Psoas muscle (tissue), 8 donors: ENCODE data around the gene CBFA2T3. TPM values are rescaled to one million over a fixed set of nuclear protein-coding genes. Genes with fewer than 3 reads are reported as not detected.

ENCODE experiments used
- ATAC-seq, 4 donors: fragments of 200-7000 bp; cut with Tn5 transposase; one replicate each; pipeline ENCODE4 v1.9.1; 2020; ENCODE audit warnings: moderate library complexity in 3 of 4, mild to moderate bottlenecking in 2 of 4
- DNase-seq, 2 donors: peaks; one replicate each; pipeline ENCODE4 v3.0.0-alpha.2; 2020
- H3K27ac ChIP-seq: fragments of 200-600 bp; one replicate; pipeline ENCODE4 v1.8.0; 2022
- H3K27me3 ChIP-seq, 3 donors: fragments of 200-600 bp in 1 of 3; one replicate each; pipeline versions ENCODE4 v1.6.1 to v1.8.0; 2013 to 2022; ENCODE audit warnings: low read length in 2 of 3, mild to moderate bottlenecking in 2 of 3, moderate library complexity in 1 of 3; ENCODE audit not compliant: insufficient read depth in 3 of 3
- H3K36me3 ChIP-seq, 2 donors: fragments of 200-600 bp in 1 of 2; one replicate each; pipeline versions ENCODE4 v1.6.1 to v1.8.0; 2013 to 2022; ENCODE audit warnings: low read depth in 1 of 2, mild to moderate bottlenecking in 1 of 2, moderate library complexity in 1 of 2; ENCODE audit not compliant: insufficient read depth in 1 of 2
- H3K4me1 ChIP-seq: fragments of 200-600 bp; one replicate; pipeline ENCODE4 v1.8.0; 2022
- H3K4me3 ChIP-seq: fragments of 200-600 bp; one replicate; pipeline ENCODE4 v1.8.0; 2022; ENCODE audit warnings: mild to moderate bottlenecking
- H3K9me3 ChIP-seq: fragments of 200-600 bp; one replicate; pipeline ENCODE4 v1.8.0; 2022
- CTCF ChIP-seq: fragments of 200-600 bp; IDR thresholded peaks from one replicate; pipeline ENCODE4 v1.8.0; 2022; ENCODE audit warnings: antibody characterized with exemption
- WGBS, 3 donors: extraction: QIAGEN DNeasy Blood & Tissue Kit; methylation state at CpG; one replicate each; pipeline versions ENCODE4 v1.1.6 to v1.1.7; 2013; 5-methylcytosine and 5-hydroxymethylcytosine counted together
- intact Hi-C, 2 donors: fragments of 100-400 bp; cut with DNase I; formaldehyde crosslinking; loops; one replicate each; pipeline versions ENCODE4 v1.11.0 to v1.14.2; 2022
- polyA plus RNA-seq, 3 donors: library from polyadenylated mRNA; stranded (reverse); fragments of 200-250 nt; gene quantifications; one replicate each; pipeline ENCODE4 v1.2.3, GENCODE V29; 2013
- total RNA-seq, 4 donors: library from RNA; stranded (reverse); fragmentation: NEBNext Ultra II Directional in 2 of 4; extraction: Animal tissue kit (Norgen Biotek cat#: 25700) in 2 of 4; gene quantifications; one replicate each; pipeline versions ENCODE4 v1.2.1 to v1.2.4, GENCODE V29; 2021 to 2023
- donor health status: healthy with polysubstance abuse.
- donor health status: DM: no; HTN: no; CAD: no; lungs with moderate emphysema.
- donor health status: Bipolar disorder and iron deficiency.
- donor health status: healthy.
- donor health status: DM: yes; HTN: yes; CAD: no.
- donor health status: DM: no; HTN: no; CAD: no.
- donor health status: DM: no; HTN: no; CAD: no.
- donor health status: DM: yes; HTN: yes; CAD: no.

The CBFA2T3 gene
- total and polyA plus RNA-seq, 7 donors, result 2.6 to 15.0 (median 6.0) TPM

GRCh38 chr16:88939245-88939971 lies 37.6 kb downstream of the CBFA2T3 start:
- DNase-seq (peak in 1 of 2 donors; percentile 26), ATAC-seq (peak in 2 of 4 donors; percentile 26 to 28)
- Histone ChIP-seq H3K9me3 (no peaks in the 10 kb centered on the region), H3K36me3 (no peaks in the 10 kb centered on the region), H3K4me3 (peak overlapping the region; percentile 71), H3K27ac (peak overlapping the region; percentile 58), H3K27me3 (peaks cover 0 to 39% (median 5%) of the 10 kb centered on the region in 3 donors), H3K4me1 (peaks cover 10% of the 10 kb centered on the region)
- WGBS, 3 donors, result 22 to 39% (median 24%) methylated on average over 34 of the region's 34 CpGs
- no peak for TF ChIP-seq CTCF
- intact Hi-C loops, result no loop called here

GRCh38 chr16:88938777-88939244 lies 38.2 kb downstream of the CBFA2T3 start:
- peak overlapping the region; percentile 71 for H3K4me3 ChIP-seq
- no peak for TF ChIP-seq CTCF
- H3K4me1 ChIP-seq, result peaks cover 10% of the 10 kb centered on the region
- WGBS, 3 donors, result 38 to 56% (median 41%) methylated on average over 15 of the region's 15 CpGs
- no peaks in the 10 kb centered on the region for H3K9me3 ChIP-seq
- peak overlapping the region; percentile 58 for H3K27ac ChIP-seq
- DNase-seq (peak in 1 of 2 donors; percentile 14), ATAC-seq (no peak)
- peaks cover 0 to 39% (median 5%) of the 10 kb centered on the region in 3 donors for H3K27me3 ChIP-seq
- intact Hi-C loops, result no loop called here
- no peaks in the 10 kb centered on the region for H3K36me3 ChIP-seq

GRCh38 chr16:88938119-88938776 lies 38.8 kb downstream of the CBFA2T3 start:
- H3K36me3 ChIP-seq, result no peaks in the 10 kb centered on the region
- TF ChIP-seq CTCF, result no peak
- peak overlapping the region; percentile 58 for H3K27ac ChIP-seq
- intact Hi-C loops, result no loop called here
- DNase-seq (peak in 1 of 2 donors; percentile 21), ATAC-seq (no peak)
- H3K4me1 ChIP-seq, result peaks cover 10% of the 10 kb centered on the region
- 78 to 82% (median 80%) methylated on average over 29 to 32 of the region's 32 CpGs for WGBS, 3 donors
- peak overlapping the region; percentile 71 for H3K4me3 ChIP-seq
- H3K27me3 ChIP-seq, result peaks cover 0 to 38% (median 5%) of the 10 kb centered on the region in 3 donors
- no peaks in the 10 kb centered on the region for H3K9me3 ChIP-seq

GRCh38 chr16:88937206-88937621 lies 39.8 kb downstream of the CBFA2T3 start:
- peaks cover 10% of the 10 kb centered on the region for H3K4me1 ChIP-seq
- no peaks in the 10 kb centered on the region for H3K36me3 ChIP-seq
- H3K9me3 ChIP-seq, result no peaks in the 10 kb centered on the region
- DNase-seq, result peak in 1 of 2 donors; percentile 11
- no peak for ATAC-seq
- WGBS, 3 donors, result 77 to 78% (median 78%) methylated on average over 19 of the region's 19 CpGs
- intact Hi-C loops, result no loop called here
- peaks cover 0 to 29% (median 5%) of the 10 kb centered on the region in 3 donors for H3K27me3 ChIP-seq
- H3K27ac ChIP-seq, result peak overlapping the region; percentile 53
- no peak for TF ChIP-seq CTCF
- H3K4me3 ChIP-seq, result peak overlapping the region; percentile 2
